Measurements from ENCODE around the gene FBXO47.
A peak's percentile ranks its signal among the peaks of the same experiment; 100 is the strongest.
"Not testable (repeated sequence)": the region's sequence is repeated elsewhere in the genome, so short reads cannot be mapped to it uniquely, and the experiment has no call there.

FBXO47 gene

GRCh38 chr17:38978180-38978579 lies 11.0 kb upstream of the FBXO47 start:
- no peak for DNase-seq

GRCh38 chr17:38976187-38976551 lies 9.0 kb upstream of the FBXO47 start:
- not testable (repeated sequence) for DNase-seq

GRCh38 chr17:38970804-38971203 lies 3.6 kb upstream of the FBXO47 start:
- no peak for DNase-seq

- peak in 1 of 2 experiments; percentile 11 for DNase-seq
These were observed 2.9 kb upstream of the FBXO47 start for GRCh38 chr17:38970128-38970527.

GRCh38 chr17:38969281-38969680 lies 2.1 kb upstream of the FBXO47 start:
- peak; percentile 71 to 73 for DNase-seq

GRCh38 chr17:38961413-38961812 lies 5.8 kb downstream of the FBXO47 start:
- DNase-seq, result no peak

- DNase-seq, result no peak
These were observed 6.8 kb downstream of the FBXO47 start for GRCh38 chr17:38960402-38960801.

- no peak for DNase-seq
These were observed 7.7 kb downstream of the FBXO47 start for GRCh38 chr17:38959508-38959907.

GRCh38 chr17:38958756-38959155 lies 8.4 kb downstream of the FBXO47 start:
- no peak for DNase-seq

- DNase-seq, result no peak
These were observed 8.9 kb downstream of the FBXO47 start for GRCh38 chr17:38958326-38958725.

- DNase-seq, result not testable (repeated sequence)
These were observed 13.4 kb downstream of the FBXO47 start for GRCh38 chr17:38953800-38954199.

- DNase-seq, result no peak
These were observed 20.0 kb downstream of the FBXO47 start for GRCh38 chr17:38947189-38947588.

- DNase-seq, result no peak
These were observed 23.6 kb downstream of the FBXO47 start for GRCh38 chr17:38943607-38944006.

GRCh38 chr17:38942696-38943334 lies 24.4 kb downstream of the FBXO47 start:
- DNase-seq, result peak; percentile 60 to 77

- no peak for DNase-seq
These were observed 26.8 kb downstream of the FBXO47 start for GRCh38 chr17:38940404-38940803.

GRCh38 chr17:38939987-38940386 lies 27.2 kb downstream of the FBXO47 start:
- DNase-seq, result no peak

GRCh38 chr17:38933962-38934361 lies 33.2 kb downstream of the FBXO47 start:
- DNase-seq, result not testable (repeated sequence)

GRCh38 chr17:38930782-38931181 lies 36.4 kb downstream of the FBXO47 start:
- not testable (repeated sequence) for DNase-seq

GRCh38 chr17:38926293-38927070 lies 40.7 kb downstream of the FBXO47 start:
- DNase-seq, result no peak

- DNase-seq, result no peak
These were observed 41.8 kb downstream of the FBXO47 start, which contains the start of gene LASP1NB for GRCh38 chr17:38925263-38925995. TSS of gene LASP1NB (plus strand) at chr17:38925614.

GRCh38 chr17:38922538-38923297 lies 44.5 kb downstream of the FBXO47 start:
- peak in 1 of 2 experiments; percentile 19 for DNase-seq

- no peak for DNase-seq
These were observed 45.3 kb downstream of the FBXO47 start for GRCh38 chr17:38921756-38922411.
